Ectodermal cell (in vitro differentiated cells): ENCODE data around the gene TCL1A.

Experiments
- H3K27ac ChIP-seq: 2 replicates; pipeline ENCODE4 v1.7.0; 2013; ENCODE audit warnings: mild to moderate bottlenecking, low read depth, low read length; ENCODE audit not compliant: insufficient read depth, poor library complexity, severe bottlenecking
- H3K27me3 ChIP-seq: 2 replicates; pipeline ENCODE4 v1.7.0; 2013; ENCODE audit warnings: mild to moderate bottlenecking, low read length; ENCODE audit not compliant: insufficient read depth, control insufficient read depth, poor library complexity, severe bottlenecking
- H3K36me3 ChIP-seq: one replicate; pipeline ENCODE4 v1.7.0; 2013; ENCODE audit warnings: low read length; ENCODE audit not compliant: control insufficient read depth, insufficient read depth
- H3K4me1 ChIP-seq: one replicate; pipeline ENCODE4 v1.7.0; 2013; ENCODE audit warnings: low read length; ENCODE audit not compliant: control insufficient read depth, insufficient read depth
- H3K4me3 ChIP-seq: 2 replicates; pipeline ENCODE4 v1.7.0; 2013; ENCODE audit warnings: low read depth, low read length, control low read depth; ENCODE audit not compliant: insufficient read depth
- H3K9me3 ChIP-seq: 2 replicates; pipeline ENCODE4 v1.7.0; 2013; ENCODE audit warnings: mild to moderate bottlenecking, low read length, moderate library complexity; ENCODE audit not compliant: control insufficient read depth
- WGBS, 2 experiments: methylation state at CpG; one replicate each; pipeline ENCODE4 v1.1.7; 2013; ENCODE audit warnings: missing lambda C conversion rate in 2 of 2; 5-methylcytosine and 5-hydroxymethylcytosine counted together

Gene TCL1A

DNA sequence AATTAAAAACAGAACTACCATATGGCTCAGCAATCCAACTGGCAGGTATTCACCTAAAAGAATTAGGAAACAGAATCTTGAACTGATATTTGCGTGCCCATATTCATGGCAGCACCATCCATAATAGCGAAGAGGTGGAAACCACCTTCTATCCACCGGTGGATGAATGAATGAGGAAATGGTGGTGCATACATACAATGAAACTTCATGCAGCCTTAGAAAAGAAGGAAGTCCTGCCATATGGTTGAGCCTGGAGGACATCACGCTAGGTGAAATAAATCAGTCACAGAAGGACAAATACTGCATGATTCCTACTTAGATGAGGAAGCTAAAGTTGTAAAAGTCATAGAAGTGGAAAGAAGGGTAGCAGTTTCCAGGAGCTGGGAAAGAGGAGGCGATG, 6.6 kb downstream of the TCL1A start:
- 98% methylated on average over 5 of the region's 5 CpGs for WGBS, 2 experiments
- no peaks in the 10 kb centered on the region for H3K9me3 ChIP-seq
- H3K4me3 ChIP-seq: no peak overlapping the region
- no peaks in the 10 kb centered on the region for H3K27me3 ChIP-seq
- H3K27ac ChIP-seq: no peak overlapping the region
- no peaks in the 10 kb centered on the region for H3K36me3 ChIP-seq
- no peaks in the 10 kb centered on the region for H3K4me1 ChIP-seq

DNA sequence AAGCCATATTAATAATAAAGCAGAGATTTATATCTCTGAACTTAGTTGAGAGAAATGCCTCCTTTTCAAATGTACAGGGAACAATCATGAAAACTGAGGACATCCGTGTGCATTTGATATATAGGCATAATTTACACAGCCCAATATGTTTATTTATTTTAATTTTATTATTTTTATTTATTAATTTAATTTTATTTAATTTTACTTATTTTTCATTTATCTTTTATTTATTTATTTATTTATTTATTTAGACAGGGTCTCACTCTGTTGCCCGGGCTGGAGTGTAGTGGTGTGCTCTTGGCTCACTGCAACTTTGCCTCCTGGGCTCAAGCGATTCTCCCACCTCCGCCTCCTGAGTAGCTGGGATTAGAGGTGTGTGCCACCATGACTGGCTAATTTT, 8.4 kb downstream of the TCL1A start:
- no peaks in the 10 kb centered on the region for H3K27me3 ChIP-seq
- H3K9me3 ChIP-seq: no peaks in the 10 kb centered on the region
- no peak overlapping the region for H3K27ac ChIP-seq
- WGBS, 2 experiments: 85 to 99% methylated on average over 3 of the region's 4 CpGs
- no peak overlapping the region for H3K4me3 ChIP-seq
- H3K4me1 ChIP-seq: no peaks in the 10 kb centered on the region
- H3K36me3 ChIP-seq: no peaks in the 10 kb centered on the region

DNA sequence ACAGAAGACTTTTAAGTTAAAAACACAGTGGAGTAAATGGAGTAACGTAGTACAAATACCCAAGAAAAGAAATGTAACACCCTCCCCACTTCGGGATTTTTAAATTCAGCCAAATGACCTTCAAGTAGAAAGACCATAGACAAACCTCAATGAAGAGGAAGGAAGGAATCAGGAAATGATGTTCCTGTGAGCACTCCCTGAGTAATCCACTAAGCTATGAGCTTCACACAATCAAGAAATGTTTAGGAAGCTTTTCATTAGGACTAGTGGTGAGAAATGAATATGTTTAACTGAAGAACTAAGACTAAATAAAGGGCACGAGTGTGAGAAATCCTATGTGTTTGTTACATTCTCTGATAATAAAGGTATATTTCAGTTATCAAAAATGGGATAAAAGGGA, 10.1 kb downstream of the TCL1A start:
- Histone ChIP-seq H3K36me3 (no peaks in the 10 kb centered on the region), H3K9me3 (no peaks in the 10 kb centered on the region)
- WGBS, 2 experiments: 88 to 97% methylated on average over 2 to 3 of the region's 3 CpGs

DNA sequence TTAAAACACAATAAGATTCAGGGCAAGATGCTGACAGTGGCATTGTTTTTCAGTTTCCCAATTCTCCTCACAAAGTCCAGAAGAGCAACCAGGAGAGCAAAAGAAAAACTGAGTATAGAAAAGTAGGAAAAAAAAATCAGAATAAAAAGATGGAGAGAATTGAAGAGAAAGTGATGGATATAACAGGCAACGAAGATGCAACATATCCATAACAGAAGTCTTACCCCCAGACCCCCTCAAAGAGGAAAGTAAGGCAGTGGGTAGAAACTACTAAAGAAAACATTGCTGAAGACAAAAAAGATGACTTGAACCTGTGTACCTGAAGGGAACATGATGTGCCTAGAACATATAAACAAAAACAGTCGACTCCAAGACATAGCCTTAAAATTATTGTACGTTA, 10.6 kb downstream of the TCL1A start:
- Histone ChIP-seq H3K9me3 (no peaks in the 10 kb centered on the region), H3K27ac (no peak overlapping the region), H3K36me3 (no peaks in the 10 kb centered on the region), H3K4me1 (peaks cover 9% of the 10 kb centered on the region), H3K27me3 (no peaks in the 10 kb centered on the region), H3K4me3 (no peak overlapping the region)
- 80 to 88% methylated on average over 3 of the region's 3 CpGs for WGBS, 2 experiments

More for the DNA sequence above, 10.1 kb downstream of the TCL1A start:
- no peak overlapping the region for H3K4me3 ChIP-seq
- no peaks in the 10 kb centered on the region for H3K27me3 ChIP-seq
- H3K27ac ChIP-seq: no peak overlapping the region
- peaks cover 9% of the 10 kb centered on the region for H3K4me1 ChIP-seq

DNA sequence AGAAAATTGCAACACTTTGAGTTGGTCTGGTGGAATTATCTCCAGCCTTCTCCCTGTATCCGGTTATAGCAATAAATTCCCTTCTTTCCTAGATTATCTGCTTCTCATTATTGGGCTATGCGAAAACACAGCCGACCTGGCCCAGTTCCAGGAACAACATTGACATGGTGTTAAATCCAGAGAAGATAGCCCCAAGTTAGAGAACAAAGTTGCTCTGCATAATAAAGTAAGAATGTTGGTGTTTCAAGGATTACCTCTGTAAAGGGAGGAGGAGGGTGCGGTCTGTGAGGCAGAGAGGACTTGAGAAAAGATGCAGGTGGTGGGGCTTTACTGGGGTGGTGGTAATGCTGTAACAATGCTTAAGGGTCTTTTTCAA, 12.1 kb downstream of the TCL1A start:
- H3K4me1 ChIP-seq: peaks cover 9% of the 10 kb centered on the region
- 38 to 45% methylated on average over 4 of the region's 4 CpGs for WGBS, 2 experiments
- H3K27ac ChIP-seq: no peak overlapping the region
- no peaks in the 10 kb centered on the region for H3K9me3 ChIP-seq
- H3K27me3 ChIP-seq: no peaks in the 10 kb centered on the region
- H3K36me3 ChIP-seq: no peaks in the 10 kb centered on the region
- H3K4me3 ChIP-seq: no peak overlapping the region

DNA sequence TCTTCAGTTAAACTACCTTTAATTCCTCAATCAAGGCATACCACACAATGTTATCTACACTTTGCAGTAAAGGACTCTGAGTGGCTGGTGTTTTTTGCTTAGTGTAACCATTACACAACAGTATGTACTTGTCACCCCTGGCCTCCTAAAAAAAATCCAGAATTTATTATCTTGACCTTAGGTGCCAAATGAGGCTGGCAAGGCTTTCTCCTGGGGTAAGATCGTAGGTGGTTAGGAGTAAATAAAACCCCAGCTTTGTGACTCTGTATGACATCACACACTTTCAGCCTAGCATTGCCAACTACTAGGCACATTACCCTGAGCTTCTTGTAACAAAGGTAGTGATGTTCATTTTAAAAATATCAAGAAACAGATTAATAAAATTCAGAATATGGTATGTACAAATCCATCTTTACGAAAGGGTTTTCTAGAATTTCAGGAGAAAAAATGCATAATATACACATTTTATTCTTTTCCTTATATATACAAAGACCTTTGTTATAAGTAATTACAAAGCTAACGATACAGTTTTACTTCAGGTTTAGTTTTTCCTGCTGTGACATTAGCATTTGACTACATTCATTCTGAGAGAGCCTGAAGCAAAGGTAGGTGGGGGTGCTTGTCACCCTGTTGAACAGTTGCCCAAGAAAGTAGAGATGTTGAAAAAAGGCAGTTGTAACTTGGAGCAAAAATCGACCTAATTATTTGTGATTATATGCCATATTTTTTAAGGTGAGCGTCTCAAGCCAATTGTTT, 13.5 kb downstream of the TCL1A start:
- H3K36me3 ChIP-seq: no peaks in the 10 kb centered on the region
- no peak overlapping the region for H3K4me3 ChIP-seq
- no peaks in the 10 kb centered on the region for H3K9me3 ChIP-seq
- peaks cover 9% of the 10 kb centered on the region for H3K4me1 ChIP-seq
- WGBS, 2 experiments: 4 to 15% methylated on average over 2 to 5 of the region's 5 CpGs
- no peaks in the 10 kb centered on the region for H3K27me3 ChIP-seq
- H3K27ac ChIP-seq: no peak overlapping the region

DNA sequence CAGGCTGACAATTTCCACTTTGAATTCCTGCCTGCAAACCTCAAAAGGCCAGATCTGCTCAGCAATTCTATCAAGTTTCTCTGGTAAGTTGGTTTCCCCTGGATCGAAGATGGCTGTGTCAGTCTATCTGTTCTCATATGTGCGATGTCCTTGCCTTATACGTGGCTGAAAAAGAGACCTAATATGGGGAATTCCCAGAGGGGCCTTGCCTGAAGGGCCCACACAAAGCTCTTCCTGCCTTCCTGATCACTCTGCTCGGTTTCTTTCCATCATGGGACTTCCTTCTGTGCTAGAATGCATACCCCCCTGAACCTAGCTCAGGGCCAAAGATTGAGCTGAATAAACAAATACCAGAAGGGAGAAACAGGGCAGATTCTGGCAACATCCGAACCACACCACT, 14.5 kb downstream of the TCL1A start:
- Histone ChIP-seq H3K36me3 (no peaks in the 10 kb centered on the region), H3K4me3 (no peak overlapping the region), H3K4me1 (peaks cover 9% of the 10 kb centered on the region), H3K27me3 (no peaks in the 10 kb centered on the region), H3K27ac (no peak overlapping the region), H3K9me3 (no peaks in the 10 kb centered on the region)
- 59 to 64% methylated on average over 5 of the region's 5 CpGs for WGBS, 2 experiments

DNA sequence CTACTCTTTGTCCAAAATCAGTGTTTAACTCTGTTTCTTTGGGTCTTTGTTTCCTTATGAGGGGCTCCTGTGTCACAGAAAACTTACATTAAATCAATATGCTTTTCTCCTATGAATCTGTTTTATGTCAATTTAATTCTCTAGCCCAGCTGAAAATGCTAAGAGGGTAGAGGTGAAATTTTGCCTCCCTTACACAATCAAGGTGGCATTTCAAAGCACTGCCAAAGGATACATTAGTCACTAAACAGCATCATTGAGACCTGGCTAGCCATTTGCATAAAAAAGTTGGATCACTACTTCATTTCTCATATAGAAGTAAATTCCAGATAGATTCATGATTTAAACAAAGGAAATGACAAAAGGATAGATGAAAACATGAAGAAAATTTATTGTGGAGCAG, 15.6 kb downstream of the TCL1A start:
- Histone ChIP-seq H3K27me3 (no peaks in the 10 kb centered on the region), H3K4me3 (no peak overlapping the region), H3K27ac (no peak overlapping the region), H3K9me3 (no peaks in the 10 kb centered on the region), H3K36me3 (no peaks in the 10 kb centered on the region), H3K4me1 (peaks cover 9% of the 10 kb centered on the region)

DNA sequence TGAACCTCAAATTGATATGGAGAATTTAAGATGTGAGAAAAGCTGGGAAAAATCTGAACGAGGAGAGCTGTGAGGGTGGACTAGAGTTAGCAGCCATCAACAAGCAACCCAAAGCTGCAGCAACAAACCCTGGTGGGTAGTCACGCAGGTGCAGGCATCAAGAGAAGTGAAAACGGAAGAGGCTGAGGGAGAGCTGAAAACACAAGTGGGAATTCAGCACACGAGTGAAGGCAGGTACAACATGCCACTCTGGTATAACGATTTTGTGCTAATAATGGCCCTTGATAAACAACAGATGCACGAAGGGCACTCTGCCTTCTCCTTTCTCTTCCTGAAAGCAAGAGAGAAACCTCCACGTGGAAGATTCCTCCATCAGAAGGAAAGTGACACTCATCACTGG, 16.2 kb downstream of the TCL1A start:
- 86 to 90% methylated on average over 6 to 7 of the region's 7 CpGs for WGBS, 2 experiments
- H3K9me3 ChIP-seq: no peaks in the 10 kb centered on the region
- H3K27me3 ChIP-seq: no peaks in the 10 kb centered on the region
- H3K27ac ChIP-seq: no peak overlapping the region
- peaks cover 12% of the 10 kb centered on the region for H3K4me1 ChIP-seq
- no peak overlapping the region for H3K4me3 ChIP-seq
- H3K36me3 ChIP-seq: no peaks in the 10 kb centered on the region

DNA sequence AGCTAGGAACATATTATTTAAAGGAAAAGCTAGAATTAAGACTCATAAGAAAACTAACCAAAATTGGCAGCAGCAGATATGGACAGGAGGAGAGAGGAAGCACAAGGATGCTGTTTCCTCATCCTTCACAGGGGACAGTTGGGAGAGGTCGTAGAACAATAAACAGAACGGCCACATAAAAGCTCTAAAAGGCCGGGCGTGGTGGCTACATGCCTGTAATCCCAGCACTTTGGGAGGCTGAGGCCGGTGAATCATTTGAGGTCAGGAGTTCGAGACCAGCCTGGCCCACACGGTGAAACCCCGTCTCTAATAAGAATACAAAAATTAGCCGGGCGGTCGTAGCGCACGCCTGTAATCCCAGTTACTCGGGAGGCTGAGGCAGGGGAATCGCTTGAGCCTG, 17.2 kb downstream of the TCL1A start:
- Histone ChIP-seq H3K4me1 (peaks cover 14% of the 10 kb centered on the region), H3K9me3 (no peaks in the 10 kb centered on the region), H3K27ac (no peak overlapping the region), H3K4me3 (no peak overlapping the region), H3K36me3 (no peaks in the 10 kb centered on the region), H3K27me3 (no peaks in the 10 kb centered on the region)
- WGBS, 2 experiments: 89% methylated on average over 15 of the region's 15 CpGs

DNA sequence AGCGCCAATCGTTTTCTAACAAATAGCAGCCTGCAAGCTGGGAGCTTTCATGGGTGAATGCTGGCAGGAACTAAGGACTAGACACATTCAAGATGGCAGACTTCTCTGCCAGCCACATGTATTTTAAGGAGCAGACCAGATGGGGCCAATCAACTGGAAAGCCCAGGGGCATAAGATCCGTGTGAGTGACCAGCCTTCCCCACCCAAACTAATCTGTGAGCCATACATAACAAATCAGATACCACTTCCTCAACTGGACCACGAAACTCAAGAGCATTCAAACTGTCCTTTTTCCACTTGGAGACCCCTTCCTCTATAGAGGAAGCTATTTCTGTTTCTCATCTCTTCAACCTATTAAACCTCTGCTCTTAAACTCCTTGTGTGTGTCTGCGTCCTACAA, 18.0 kb downstream of the TCL1A start:
- H3K27ac ChIP-seq: no peak overlapping the region
- no peaks in the 10 kb centered on the region for H3K9me3 ChIP-seq
- 91 to 99% methylated on average over 5 of the region's 5 CpGs for WGBS, 2 experiments
- peaks cover 14% of the 10 kb centered on the region for H3K4me1 ChIP-seq
- no peak overlapping the region for H3K4me3 ChIP-seq
- H3K27me3 ChIP-seq: no peaks in the 10 kb centered on the region
- no peaks in the 10 kb centered on the region for H3K36me3 ChIP-seq
